HEK293 (cell line): ENCODE measurements around the gene SPATA2L.

Source experiments
- CTCF ChIA-PET: fragments of 350-600 bp; formaldehyde crosslinking; extraction: SDS; loops from one replicate; lab custom pipeline; 2021; ENCODE audit warnings: antibody characterized with exemption; lab: Yijun Ruan, JAX
- POLR2A ChIA-PET: fragments of 300-600 bp; formaldehyde crosslinking; extraction: SDS; loops from one replicate; lab custom pipeline; 2020; ENCODE audit warnings: antibody characterized with exemption, inconsistent platforms; lab: Yijun Ruan, JAX
- H3K27ac ChIP-seq: fragments of 200-500 bp; sonication (Bioruptor generic); 2 replicates; pipeline ENCODE4 v1.5.1; 2014; ENCODE audit warnings: low read depth, low read length, control low read depth, inconsistent platforms; ENCODE audit errors: extremely low read depth
- H3K36me3 ChIP-seq, 2 experiments: fragments of 200-500 bp in 1 of 2; sonication (Bioruptor generic) in 1 of 2; 1 replicate in 1 of 2; 2 replicates in 1 of 2; pipeline ENCODE4 v1.5.1; 2014 to 2017; ENCODE audit warnings: inconsistent platforms in 2 of 2, low read length in 2 of 2; ENCODE audit not compliant: control insufficient read depth in 2 of 2, insufficient read depth in 1 of 2
- H3K4me1 ChIP-seq: fragments of 200-500 bp; sonication (Bioruptor generic); 2 replicates; pipeline ENCODE4 v1.5.1; 2014; ENCODE audit warnings: mild to moderate bottlenecking, low read length, inconsistent platforms; ENCODE audit not compliant: control insufficient read depth, insufficient read depth
- H3K4me3 ChIP-seq: 2 replicates; pipeline ENCODE4 v1.5.1; 2011; ENCODE audit warnings: low read depth, mild to moderate bottlenecking, control low read depth, low read length, moderate library complexity
- H3K9me3 ChIP-seq: fragments of 200-500 bp; sonication (Bioruptor generic); 2 replicates; pipeline ENCODE4 v1.5.1; 2014; ENCODE audit warnings: low read depth, low read length, inconsistent platforms; ENCODE audit not compliant: control insufficient read depth, insufficient read depth
- KLF16 ChIP-seq: fragments of 450-650 bp; formaldehyde crosslinking; IDR thresholded peaks from 2 replicates; pipeline ENCODE4 v1.5.1; 2017; ENCODE audit warnings: missing biosample characterization, missing genetic modification characterization
- OSR2 ChIP-seq: fragments of 450-650 bp; formaldehyde crosslinking; IDR thresholded peaks from 2 replicates; pipeline ENCODE4 v1.5.1; 2016; ENCODE audit warnings: missing biosample characterization, missing genetic modification characterization
- PBX3 ChIP-seq: sonication (generic); formaldehyde crosslinking; IDR thresholded peaks from 2 replicates; pipeline ENCODE4 v1.8.1; 2022; ENCODE audit warnings: mild to moderate bottlenecking, moderate library complexity, missing genetic modification reagents
- SETDB1 ChIP-seq: IDR thresholded peaks from one replicate; pipeline ENCODE4 v1.6.1; 2017; ENCODE audit warnings: mild to moderate bottlenecking, low read length, moderate library complexity, mixed read lengths; ENCODE audit not compliant: insufficient read length
- SP7 ChIP-seq: fragments of 450-650 bp; formaldehyde crosslinking; IDR thresholded peaks from 2 replicates; pipeline ENCODE4 v1.5.1; 2016; ENCODE audit warnings: missing biosample characterization, missing genetic modification characterization
- ZFP41 ChIP-seq: fragments of 450-650 bp; formaldehyde crosslinking; IDR thresholded peaks from 2 replicates; pipeline ENCODE4 v1.5.1; 2016; ENCODE audit warnings: missing biosample characterization, missing genetic modification characterization, borderline replicate concordance
- ZNF157 ChIP-seq: fragments of 450-650 bp; formaldehyde crosslinking; IDR thresholded peaks from 2 replicates; pipeline ENCODE4 v1.5.1; 2016; ENCODE audit warnings: missing biosample characterization, missing genetic modification characterization
- ZNF211 ChIP-seq: fragments of 450-650 bp; formaldehyde crosslinking; IDR thresholded peaks from 2 replicates; pipeline ENCODE4 v1.5.1; 2016; ENCODE audit warnings: low read depth, missing biosample characterization, missing genetic modification characterization
- ZNF221 ChIP-seq: fragments of 450-650 bp; formaldehyde crosslinking; IDR thresholded peaks from 2 replicates; pipeline ENCODE4 v1.5.1; 2017; ENCODE audit warnings: missing biosample characterization, missing genetic modification characterization, borderline replicate concordance
- ZNF266 ChIP-seq: fragments of 450-650 bp; formaldehyde crosslinking; IDR thresholded peaks from 2 replicates; pipeline ENCODE4 v1.5.1; 2016; ENCODE audit warnings: missing biosample characterization, missing genetic modification characterization, low read depth
- ZNF274 ChIP-seq, 2 experiments: fragments of 200-500 bp in 1 of 2; fragments of 450-650 bp in 1 of 2; sonication (Bioruptor generic) in 1 of 2; formaldehyde crosslinking in 1 of 2; IDR thresholded peaks; 2 replicates each; pipeline versions ENCODE4 v1.5.1 to v1.6.1; 2014 to 2016; ENCODE audit warnings: borderline replicate concordance in 1 of 2, inconsistent platforms in 1 of 2, low read length in 1 of 2, missing biosample characterization in 1 of 2, missing genetic modification characterization in 1 of 2
- ZNF341 ChIP-seq: fragments of 450-650 bp; formaldehyde crosslinking; IDR thresholded peaks from 2 replicates; pipeline ENCODE4; 2016; ENCODE audit warnings: low read depth, missing biosample characterization, missing genetic modification characterization
- ZNF394 ChIP-seq: fragments of 450-650 bp; formaldehyde crosslinking; IDR thresholded peaks from 2 replicates; pipeline ENCODE4 v1.5.1; 2016; ENCODE audit warnings: missing biosample characterization, missing genetic modification characterization, mild to moderate bottlenecking, moderate library complexity, borderline replicate concordance
- ZNF404 ChIP-seq: fragments of 450-650 bp; formaldehyde crosslinking; IDR thresholded peaks from 2 replicates; pipeline ENCODE4 v1.5.1; 2017; ENCODE audit warnings: missing biosample characterization, missing genetic modification characterization
- ZNF433 ChIP-seq: fragments of 450-650 bp; formaldehyde crosslinking; IDR thresholded peaks from 2 replicates; pipeline ENCODE4 v1.5.1; 2016; ENCODE audit warnings: missing biosample characterization, missing genetic modification characterization, low read depth
- ZNF501 ChIP-seq: fragments of 450-650 bp; formaldehyde crosslinking; IDR thresholded peaks from 2 replicates; pipeline ENCODE4 v1.5.1; 2016; ENCODE audit warnings: missing biosample characterization, missing genetic modification characterization
- ZNF571 ChIP-seq: fragments of 450-650 bp; formaldehyde crosslinking; IDR thresholded peaks from 2 replicates; pipeline ENCODE4 v1.5.0; 2017; ENCODE audit warnings: missing biosample characterization, missing genetic modification characterization
- ZNF600 ChIP-seq: fragments of 450-650 bp; formaldehyde crosslinking; IDR thresholded peaks from 2 replicates; pipeline ENCODE4 v1.5.1; 2016; ENCODE audit warnings: missing biosample characterization, missing genetic modification characterization
- ZNF623 ChIP-seq: fragments of 450-650 bp; formaldehyde crosslinking; IDR thresholded peaks from 2 replicates; pipeline ENCODE4 v1.5.1; 2016; ENCODE audit warnings: missing biosample characterization, missing genetic modification characterization
- ZNF626 ChIP-seq: fragments of 450-650 bp; sonication (Bioruptor Pico); formaldehyde crosslinking; IDR thresholded peaks from 2 replicates; pipeline ENCODE4 v1.5.1; 2018; ENCODE audit warnings: missing biosample characterization, missing genetic modification characterization, inconsistent platforms
- ZNF629 ChIP-seq: fragments of 450-650 bp; formaldehyde crosslinking; IDR thresholded peaks from 2 replicates; pipeline ENCODE4 v1.5.1; 2017; ENCODE audit warnings: missing biosample characterization, missing genetic modification characterization
- ZNF654 ChIP-seq: fragments of 450-650 bp; formaldehyde crosslinking; IDR thresholded peaks from 2 replicates; pipeline ENCODE4 v1.5.1; 2016; ENCODE audit warnings: low read depth, missing biosample characterization, missing genetic modification characterization
- ZNF660 ChIP-seq: fragments of 450-650 bp; IDR thresholded peaks from 2 replicates; pipeline ENCODE4 v1.5.1; 2018; ENCODE audit warnings: missing biosample characterization, mild to moderate bottlenecking, missing genetic modification characterization
- ZNF792 ChIP-seq: fragments of 450-650 bp; formaldehyde crosslinking; IDR thresholded peaks from 2 replicates; pipeline ENCODE4 v1.5.1; 2016; ENCODE audit warnings: missing biosample characterization, missing genetic modification characterization
- ZNF830 ChIP-seq: fragments of 450-650 bp; IDR thresholded peaks from 2 replicates; pipeline ENCODE4 v1.5.0; 2018; ENCODE audit warnings: missing biosample characterization, missing genetic modification characterization, low read depth, mild to moderate bottlenecking, moderate library complexity

Gene SPATA2L

GRCh38 chr16:89730610-89731234 is 29.2 kb upstream of the SPATA2L start:
- Histone ChIP-seq H3K9me3 (no peaks in the 10 kb centered on the region), H3K27ac (no peak overlapping the region), H3K4me3 (no peak overlapping the region), H3K36me3 (peaks cover 25 to 84% of the 10 kb centered on the region in 2 experiments; a peak in 2 of 3 replicates)
- ChIA-PET POLR2A (no interaction called here), CTCF (interaction anchor here (0.6 kb wide), 1 partner anchor 257 kb away, joined by 3 read pairs; no protein-coding TSS in a partner anchor)
- TF ChIP-seq ZNF626 (no peak), ZNF274 (IDR thresholded peaks at IDR 0.05; ENCODE audit: low read length) (no peak), ZNF274 (tag by site-specific recombination; IDR thresholded peaks at IDR 0.05; ENCODE audit: borderline replicate concordance) (no peak), KLF16 (tag by site-specific recombination) (no peak), ZNF660 (no peak), ZNF623 (tag by site-specific recombination) (no peak), SETDB1 (no peak)
- TF ChIP-seq, all 188 proteins: peak for 0
- H3K4me1 ChIP-seq: no peaks in the 10 kb centered on the region

GRCh38 chr16:89729863-89730593 is 28.5 kb upstream of the SPATA2L start:
- H3K27ac ChIP-seq: no peak overlapping the region
- no peaks in the 10 kb centered on the region for H3K9me3 ChIP-seq
- no peak overlapping the region for H3K4me3 ChIP-seq
- H3K36me3 ChIP-seq: peaks cover 24 to 80% of the 10 kb centered on the region in 2 experiments; a peak in 2 of 3 replicates
- H3K4me1 ChIP-seq: no peaks in the 10 kb centered on the region
- TF ChIP-seq ZNF792 (tag by site-specific recombination) (no peak), ZNF394 (tag by site-specific recombination) (no peak), ZNF221 (tag by site-specific recombination) (no peak), ZNF433 (tag by site-specific recombination) (no peak), ZNF830 (tag by site-specific recombination) (no peak), ZNF629 (no peak), PBX3 (no peak), ZNF600 (tag by site-specific recombination) (no peak), ZFP41 (tag by site-specific recombination) (no peak), ZNF341 (tag by site-specific recombination) (no peak), ZNF211 (tag by site-specific recombination) (no peak), OSR2 (tag by site-specific recombination) (no peak), ZNF157 (tag by site-specific recombination) (no peak), ZNF404 (tag by site-specific recombination) (no peak), ZNF266 (tag by site-specific recombination) (no peak), ZNF501 (tag by site-specific recombination) (no peak), SP7 (tag by site-specific recombination) (no peak), ZNF571 (tag by site-specific recombination) (no peak), ZNF654 (tag by site-specific recombination) (no peak)
- ChIA-PET CTCF (interaction anchor here (1.3 kb wide), 1 partner anchor 24 kb away, joined by 7 read pairs; no protein-coding TSS in a partner anchor), POLR2A (no interaction called here)
